CD4-positive, alpha-beta T cell treated with Interferon alpha-2 for 1 hour (primary cell): ENCODE measurements around the gene CISD3.

Experiments used
- DNase-seq, 2 donors: peaks; one replicate each; pipeline ENCODE4 v3.0.0-alpha.2; 2020 to 2022

The CISD3 gene

GRCh38 chr17:38783227-38783626 is 53.1 kb downstream of the CISD3 start:
- DNase-seq, result no peak
